GM21717 (cell line): ENCODE measurements around the gene HOXA7.

Experiments used
- ATAC-seq: cut with Tn5 transposase; IDR thresholded peaks from one replicate; pipeline ENCODE4 v1.9.1; 2021; ENCODE audit warnings: mild to moderate bottlenecking, moderate library complexity; ENCODE audit not compliant: unreplicated experiment

HOXA7 gene

GRCh38 chr7:27156508-27156898 lies at the start of gene HOXA7:
Gene HOXA7 (minus strand): TSS chr7:27156675. CDS start chr7:27156545, 130 bp downstream.
- no peak for ATAC-seq

- ATAC-seq: no peak
Observed at GRCh38 chr7:27205325-27206280, 49.1 kb upstream of the HOXA7 start.

GRCh38 chr7:27204851-27205322 lies 48.4 kb upstream of the HOXA7 start:
- ATAC-seq: no peak

GRCh38 chr7:27203964-27204594 lies 47.6 kb upstream of the HOXA7 start:
- ATAC-seq: no peak

DNA sequence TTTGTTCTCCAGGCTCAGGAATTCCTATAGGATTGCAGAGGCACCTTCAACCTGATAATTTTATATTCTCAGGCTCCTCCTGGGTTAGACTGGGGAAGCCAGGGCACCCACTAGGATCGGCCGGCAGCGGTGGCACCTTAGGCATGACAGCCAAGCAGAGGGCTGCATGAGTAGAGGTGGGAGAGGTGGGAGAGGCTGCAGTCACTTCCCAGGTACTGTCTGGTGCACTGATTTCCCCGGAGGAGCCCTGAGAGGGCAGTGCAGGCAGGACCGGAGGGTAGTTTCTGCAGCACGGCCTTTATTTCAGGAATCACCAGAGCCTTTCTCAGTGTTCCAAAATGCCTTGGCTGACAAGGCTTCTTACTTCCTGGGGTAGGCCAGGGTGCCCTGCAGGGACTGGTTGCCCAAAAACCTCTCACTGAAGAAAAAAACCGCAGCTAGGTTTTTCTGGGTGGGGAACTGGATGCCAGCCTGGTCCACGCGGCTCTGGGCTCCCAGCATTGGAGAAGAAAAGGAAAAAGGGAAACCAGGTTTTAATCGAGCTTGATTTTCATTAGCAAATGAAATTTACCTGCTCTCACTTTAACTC lies 47.0 kb upstream of the HOXA7 start:
- no peak for ATAC-seq

DNA sequence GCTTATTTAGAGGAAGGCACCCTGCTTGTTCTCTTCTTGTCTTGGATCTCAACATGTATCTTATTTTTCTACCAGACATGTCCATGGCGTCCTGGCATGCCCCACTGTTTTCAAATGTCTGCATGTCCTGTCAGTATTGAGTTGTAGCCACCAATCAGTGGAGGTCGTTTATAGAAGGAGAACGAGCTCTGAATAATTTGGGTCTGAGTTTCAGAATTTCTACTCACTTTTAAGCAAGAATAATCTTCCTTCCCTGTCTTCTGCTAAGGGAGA lies 46.3 kb upstream of the HOXA7 start:
- no peak for ATAC-seq

DNA sequence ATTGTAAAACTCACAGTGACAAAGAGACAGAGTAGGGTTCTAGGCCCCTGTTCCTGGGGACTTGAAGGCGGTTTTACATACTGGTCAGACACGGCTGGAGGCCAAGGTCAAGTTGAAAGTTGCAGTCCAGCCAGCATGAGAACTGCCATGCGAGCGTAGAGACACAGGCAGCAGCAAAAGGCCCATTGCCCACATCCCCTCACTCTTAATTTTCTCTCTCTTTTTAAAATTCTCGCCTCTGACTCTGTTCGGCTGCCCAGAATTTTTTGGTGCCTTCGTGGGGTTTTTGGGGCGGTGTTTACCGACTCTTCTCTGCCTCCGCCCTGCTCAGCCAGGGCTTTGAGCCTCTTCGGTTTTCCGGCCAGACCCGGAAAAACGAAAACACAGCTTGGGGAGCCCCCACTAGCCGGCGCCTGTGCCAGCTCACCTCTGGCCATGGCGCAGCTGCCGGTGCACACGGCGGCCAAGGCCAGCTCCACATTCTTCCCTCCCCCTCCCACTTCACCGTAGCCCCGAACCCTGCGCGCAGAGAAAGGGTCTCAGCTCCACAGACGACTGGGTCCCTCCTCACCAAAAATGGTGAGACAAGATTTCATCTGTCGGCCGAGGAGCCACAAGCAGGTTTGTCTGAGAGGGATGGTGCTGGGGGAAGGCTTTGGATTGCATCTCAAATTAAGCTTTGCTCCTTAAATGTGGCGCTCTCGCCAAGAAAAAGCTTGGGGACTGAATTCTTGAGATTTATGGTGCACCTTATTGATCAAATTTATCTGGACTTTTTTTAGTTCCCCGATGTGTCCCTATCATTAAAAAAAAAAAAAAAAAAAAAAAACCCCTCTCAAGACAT lies 45.8 kb upstream of the HOXA7 start:
- ATAC-seq: no peak

GRCh38 chr7:27201580-27202017 lies 45.1 kb upstream of the HOXA7 start:
- no peak for ATAC-seq

DNA sequence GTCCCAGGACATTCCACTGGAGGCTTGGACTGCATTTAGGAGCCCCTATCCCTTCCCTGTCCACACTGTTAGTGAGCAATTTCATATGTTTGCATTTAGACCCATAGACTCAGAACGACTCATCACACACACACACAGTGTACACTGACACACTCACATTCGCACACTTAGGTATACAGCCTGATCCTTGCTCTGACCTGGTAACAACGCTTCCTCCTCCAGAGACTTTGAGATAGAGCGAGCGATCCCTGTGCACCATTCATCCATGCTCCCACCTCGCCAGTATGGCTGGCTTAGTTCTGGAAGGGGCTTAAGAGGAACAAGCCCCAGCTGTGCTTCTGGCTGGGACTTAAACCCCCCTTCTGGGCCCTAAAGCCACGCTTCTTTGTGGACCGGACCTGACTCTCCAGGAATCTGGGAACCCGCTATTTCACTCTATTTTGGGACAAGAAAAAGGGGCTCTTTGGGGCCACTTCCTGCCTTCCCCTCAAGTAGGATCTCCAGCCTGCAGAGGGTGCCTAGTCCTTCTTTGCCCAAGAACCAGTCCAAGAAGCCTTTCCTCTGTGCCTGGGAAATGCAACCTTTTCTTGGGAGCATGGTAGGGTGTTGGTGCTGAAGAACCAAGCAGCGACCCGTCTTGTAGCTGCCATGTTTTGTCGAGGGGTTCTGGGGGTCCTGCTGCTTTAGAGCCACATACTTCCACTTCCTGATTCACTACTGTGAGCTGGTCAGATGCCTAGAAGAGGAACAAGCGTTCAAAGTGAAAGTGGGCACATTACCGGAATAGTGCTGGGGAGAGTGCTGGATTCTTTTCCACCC lies 44.5 kb upstream of the HOXA7 start:
- no peak for ATAC-seq

DNA sequence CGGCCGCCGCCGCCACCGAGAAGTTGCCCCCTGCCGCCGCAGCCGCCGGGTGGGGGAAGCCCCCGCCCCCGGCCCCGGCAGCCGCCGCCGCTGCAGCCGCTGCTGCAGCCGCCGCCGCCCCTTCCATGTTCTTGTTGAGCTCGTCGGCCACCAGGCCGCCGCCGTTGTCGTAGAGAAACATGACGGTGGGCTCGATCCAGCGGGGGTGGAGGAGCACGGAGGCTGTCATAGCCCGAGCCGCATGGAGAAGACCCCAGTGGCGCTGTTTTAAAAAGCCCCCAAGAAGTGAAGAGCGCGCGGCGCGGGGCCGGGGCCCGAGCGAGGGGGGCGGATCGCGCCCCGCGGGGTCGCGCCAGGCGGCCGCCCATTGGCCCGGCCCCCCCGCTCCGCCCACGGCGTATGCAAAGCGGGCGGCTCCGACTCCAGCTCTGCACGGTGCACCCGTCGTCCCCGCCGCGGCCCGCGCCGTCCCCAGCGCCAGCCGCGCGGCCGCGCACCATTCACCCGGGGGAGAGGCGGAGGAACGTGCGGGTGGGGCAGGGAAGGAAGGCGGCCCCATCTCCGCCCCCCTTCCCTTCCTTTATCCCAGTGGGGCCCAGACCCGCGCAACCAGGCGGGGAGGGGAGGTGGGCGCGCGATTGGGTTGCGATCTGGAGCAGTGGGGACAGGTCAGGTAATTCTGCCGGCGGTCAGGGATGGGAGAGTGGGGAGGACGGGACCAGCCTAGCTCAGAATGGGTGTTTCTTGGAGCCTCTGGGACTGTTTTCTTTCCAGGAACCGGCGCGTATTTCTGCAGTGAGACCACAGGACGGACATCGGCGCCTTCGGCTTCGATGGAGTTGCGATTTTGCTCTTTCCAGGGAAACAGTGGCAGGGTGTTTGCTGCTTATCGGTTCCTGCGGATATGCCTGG lies 43.6 kb upstream of the HOXA7 start, which contains the start of gene HOXA13:
TSS of gene HOXA13 (minus strand) at position 243 of the 912 bp plus-strand sequence. CDS start at position 229, 14 bp downstream.
- ATAC-seq: no peak

DNA sequence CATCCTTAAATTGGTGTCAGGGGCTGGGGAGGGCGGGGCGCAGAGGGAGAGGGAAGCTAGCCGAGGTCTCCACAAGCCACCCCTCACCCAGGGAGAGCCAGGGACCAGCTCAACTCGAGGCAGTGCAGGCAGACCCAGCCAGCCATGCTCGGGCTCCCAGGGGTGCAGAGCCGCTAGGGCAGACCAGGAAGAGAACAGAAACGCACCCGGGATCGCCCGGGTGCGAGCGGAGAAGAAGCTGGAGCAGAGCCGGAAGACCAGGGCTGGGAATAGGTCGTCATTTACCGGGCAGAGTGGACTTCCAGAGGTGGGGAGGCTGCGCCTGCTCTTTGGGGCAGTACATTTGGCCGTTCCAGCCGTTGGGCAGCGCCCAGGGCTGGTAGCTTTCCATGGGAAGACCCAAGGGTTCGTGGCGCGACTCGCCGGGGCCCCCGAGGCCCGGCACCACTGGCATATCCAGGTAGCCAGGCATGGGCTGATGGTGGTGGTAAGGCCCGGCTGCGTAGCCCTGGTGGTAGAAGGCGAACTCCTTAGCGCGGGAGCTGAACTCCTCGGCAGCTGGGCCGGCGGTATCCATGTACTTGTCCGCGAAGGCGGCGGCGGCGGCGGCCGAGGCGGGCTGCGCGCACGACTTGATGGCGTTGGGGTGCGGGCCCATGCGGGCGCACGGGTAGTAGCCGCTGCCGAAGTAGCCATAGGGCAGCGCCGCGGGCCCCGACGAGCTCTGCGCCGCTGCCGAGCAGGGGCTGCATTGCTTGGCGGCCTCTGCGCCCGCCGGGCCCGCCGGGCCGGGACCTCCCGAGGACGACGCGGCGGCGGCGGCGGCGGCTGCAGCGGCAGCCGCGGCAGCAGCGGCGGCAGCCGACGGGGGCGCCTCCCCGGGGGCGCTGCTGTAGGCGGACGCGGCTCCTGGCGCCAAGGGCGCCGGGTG lies 42.7 kb upstream of the HOXA7 start:
- ATAC-seq: no peak

DNA sequence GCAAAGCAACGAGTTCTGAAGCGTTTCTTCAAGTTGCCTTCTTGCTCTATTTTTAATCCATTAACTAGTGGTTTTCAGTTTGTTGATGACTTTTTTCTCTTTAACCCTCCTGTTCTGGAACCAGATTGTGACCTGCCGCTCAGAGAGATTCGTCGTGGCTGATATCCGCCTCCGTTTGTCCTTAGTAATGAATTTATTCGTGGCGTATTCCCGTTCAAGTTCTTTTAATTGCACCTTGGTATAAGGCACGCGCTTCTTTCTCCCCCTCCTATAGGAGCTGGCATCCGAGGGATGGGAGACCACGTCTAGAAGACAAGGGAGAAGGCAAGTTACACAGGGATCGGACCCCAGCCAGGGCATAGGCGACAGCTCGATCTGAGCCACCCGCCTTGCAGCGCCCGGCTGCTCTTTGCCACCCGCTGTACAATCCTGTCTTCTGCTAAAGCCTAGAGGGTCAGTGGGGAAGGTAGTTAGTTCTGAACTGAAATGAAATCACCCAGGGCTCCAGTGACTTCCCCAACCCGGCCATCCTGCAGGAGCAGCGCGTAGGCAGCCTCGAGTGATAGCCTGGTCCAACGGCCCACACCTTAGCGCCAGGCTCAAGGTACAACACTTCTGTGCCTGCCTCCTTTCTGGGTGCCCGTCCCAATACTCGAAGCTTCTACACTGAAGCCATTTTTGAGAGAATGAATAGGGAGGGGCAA lies 41.8 kb upstream of the HOXA7 start:
- ATAC-seq: no peak

- no peak for ATAC-seq
Observed at GRCh38 chr7:27197137-27198042, 40.9 kb upstream of the HOXA7 start.

GRCh38 chr7:27196287-27196767 lies 39.9 kb upstream of the HOXA7 start:
- ATAC-seq: no peak

- no peak for ATAC-seq
Observed at GRCh38 chr7:27194686-27195379, 38.4 kb upstream of the HOXA7 start.

DNA sequence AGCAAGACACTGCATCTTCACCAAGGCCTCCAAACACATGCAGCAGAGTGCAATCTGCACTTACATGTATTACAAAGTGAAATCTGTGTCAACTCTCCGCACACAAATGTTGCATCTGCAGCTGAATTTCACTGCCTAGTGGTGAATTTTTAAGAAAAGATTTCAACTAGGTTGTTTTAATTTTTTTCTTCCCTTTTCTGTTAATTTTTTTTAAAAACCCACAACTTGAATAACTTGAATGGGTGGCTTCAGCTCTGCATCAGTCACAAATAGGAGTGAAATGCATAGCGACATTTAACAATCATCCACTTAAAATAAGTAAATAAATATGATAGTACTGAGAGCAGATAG lies 37.5 kb upstream of the HOXA7 start:
- no peak for ATAC-seq
